ENCODE data around the gene CLASP2.

DNA sequence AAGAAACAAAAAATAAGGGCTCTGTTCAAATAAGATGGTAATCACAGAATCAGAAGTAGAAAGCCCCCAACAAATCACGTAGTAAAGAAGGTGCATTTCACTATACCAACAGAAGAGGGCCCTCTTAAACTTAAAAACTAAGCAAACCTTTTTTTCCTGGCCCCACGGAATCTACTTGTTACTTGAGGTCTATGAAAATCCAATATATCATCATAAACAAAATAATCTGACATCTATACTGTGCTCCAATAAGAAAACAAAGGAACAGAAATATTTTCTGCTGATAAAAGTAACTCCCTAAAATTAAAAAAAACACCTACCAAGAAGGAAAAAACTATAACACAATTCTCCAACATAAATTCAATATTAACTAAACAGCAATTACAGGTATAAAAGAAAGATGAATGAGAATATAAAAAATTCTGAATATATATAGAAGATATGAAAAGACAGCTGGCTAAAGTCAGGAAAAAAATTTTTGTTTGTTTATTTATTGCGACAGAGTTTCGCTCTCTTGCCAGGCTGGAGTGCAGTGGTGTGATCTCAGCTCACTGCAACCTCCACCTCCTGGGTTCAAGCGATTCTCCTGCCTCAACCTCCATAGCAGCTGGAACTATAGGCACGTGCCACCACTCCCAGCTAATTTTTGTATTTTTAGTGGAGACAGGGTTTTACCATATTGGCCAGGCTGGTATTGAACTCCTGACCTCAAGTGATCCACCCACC, 81.8 kb downstream of the CLASP2 start:
- TF ChIP-seq POLR2A (IDR thresholded peaks at IDR 0.05; ENCODE audit: low read depth) (no peak), CTCF (IDR thresholded peaks at IDR 0.05) (peak; percentile 65 to 76 (median 67)), POLR2AphosphoS5 (IDR thresholded peaks at IDR 0.05) (no peak), EP300 (IDR thresholded peaks at IDR 0.05) (no peak)

Measured in esophagus muscularis mucosa (tissue), 4 donors.